OCI-M2 (cell line): Measurements from ENCODE around the gene TIMM13.

ENCODE experiments used
- DNase-seq: peaks from one replicate; lab custom pipeline; 2025; ENCODE audit not compliant: unreplicated experiment; lab: John Stamatoyannopoulos, UW

TIMM13 gene

DNA sequence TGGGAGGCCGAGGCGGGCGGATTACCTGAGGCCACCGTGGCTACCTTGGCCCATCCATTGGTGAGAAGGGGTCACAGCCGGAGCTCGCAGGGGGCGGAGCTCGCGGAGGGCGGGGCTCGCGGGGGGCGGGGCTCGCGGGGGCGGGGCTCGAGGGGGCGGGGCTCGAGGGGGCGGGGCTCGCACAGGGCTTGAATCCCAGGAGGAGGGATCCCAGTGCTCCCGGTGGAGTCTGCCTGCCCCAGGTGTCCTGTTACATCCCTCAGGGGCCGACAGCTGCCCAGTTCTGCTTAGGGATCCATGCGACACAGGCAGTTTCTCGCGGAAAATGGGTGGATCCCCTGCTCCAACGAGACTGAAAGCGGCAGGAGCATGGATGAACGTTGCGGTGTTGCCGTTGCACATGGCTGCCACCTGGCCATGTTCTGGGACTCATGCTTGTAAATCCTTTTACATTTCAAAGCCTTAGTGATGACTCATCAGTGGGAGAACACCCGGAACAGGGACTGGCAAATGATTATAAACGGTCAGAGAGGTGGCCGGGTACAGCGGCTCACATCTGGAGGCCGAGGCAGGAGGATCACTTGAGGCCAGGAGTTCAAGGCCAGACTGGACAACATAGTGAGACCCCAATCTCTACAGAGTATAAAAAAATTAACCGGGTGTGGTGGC lies 42.2 kb downstream of the TIMM13 start:
- DNase-seq = no peak

DNA sequence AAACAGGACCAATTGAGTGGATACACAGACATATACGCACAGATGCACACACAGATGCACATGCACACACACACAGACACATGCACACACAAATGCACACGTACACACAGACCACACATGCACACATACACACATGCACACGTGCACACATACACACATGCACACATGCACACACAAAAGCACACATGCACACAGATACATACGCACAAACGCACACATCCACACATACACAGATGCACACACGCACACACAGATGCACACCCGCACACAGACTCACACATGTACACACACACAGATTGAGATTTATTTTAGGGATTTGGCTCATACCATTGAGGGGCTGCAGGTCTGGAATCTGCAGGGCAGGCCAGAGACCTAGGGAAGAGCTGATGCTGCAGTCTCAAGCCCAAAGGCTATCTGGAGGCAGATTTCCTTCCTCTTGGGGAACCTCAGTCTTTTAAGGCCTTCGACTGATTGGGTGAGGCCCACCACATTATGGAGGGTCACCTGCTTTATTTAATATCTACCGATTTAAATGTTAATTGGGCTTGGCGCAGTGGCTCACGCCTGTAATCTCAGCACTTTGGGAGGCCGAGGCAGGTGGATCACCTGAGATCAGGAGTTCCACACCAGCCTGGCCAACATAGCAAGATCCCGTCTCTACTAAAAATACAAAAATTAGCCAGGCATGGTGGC lies 44.7 kb downstream of the TIMM13 start:
- no peak for DNase-seq

DNA sequence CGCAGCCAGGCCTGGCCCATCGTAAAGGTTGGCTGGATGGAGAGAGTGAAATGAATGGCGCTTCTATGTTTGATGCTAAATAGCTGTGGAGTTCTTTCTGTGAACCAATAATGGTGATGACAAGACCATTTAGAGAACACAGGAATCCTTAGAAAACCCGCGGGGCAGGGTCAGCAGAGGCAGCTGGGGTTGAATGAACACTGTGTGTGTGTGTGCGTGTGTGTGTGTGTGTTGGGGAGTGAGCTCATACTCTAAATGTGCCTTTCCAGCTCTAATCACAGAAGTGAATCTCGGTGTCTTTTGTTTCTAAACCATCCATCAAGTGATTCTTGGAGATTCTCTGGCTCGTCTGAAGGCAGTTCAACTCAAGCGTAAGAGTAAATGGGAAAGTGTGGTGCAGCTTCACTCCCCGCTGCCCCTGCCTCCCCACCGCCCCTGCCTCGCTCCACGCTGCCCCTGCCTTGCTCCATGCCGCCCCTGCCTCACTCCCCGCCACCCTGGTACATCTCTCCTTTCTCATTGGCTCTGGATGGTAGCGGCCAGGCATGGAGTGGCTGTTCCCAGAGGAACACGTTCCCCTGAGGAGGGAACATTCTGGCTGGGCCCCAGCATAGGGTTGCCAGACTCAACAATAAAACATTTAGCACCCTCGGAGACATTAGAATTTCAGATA lies 46.1 kb downstream of the TIMM13 start:
- DNase-seq = no peak

DNA sequence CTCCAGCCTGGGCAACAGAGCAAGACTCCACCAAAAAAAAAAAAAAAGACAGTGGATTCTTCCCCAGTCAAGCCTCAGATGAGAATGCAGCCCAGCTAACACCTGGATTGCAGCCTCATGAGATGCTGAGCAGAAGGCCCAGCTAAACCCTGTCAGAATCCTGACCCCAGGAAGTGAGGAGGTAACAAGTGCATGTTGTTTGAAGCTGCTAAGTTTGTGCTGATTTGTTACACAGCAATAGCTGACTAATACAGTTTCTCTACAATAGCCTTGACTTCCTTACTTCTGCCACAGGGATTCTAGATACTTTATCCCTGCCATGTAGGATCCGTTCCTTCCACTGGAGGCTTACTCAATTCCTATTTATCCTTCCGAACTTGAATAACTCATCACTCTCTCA lies 46.8 kb downstream of the TIMM13 start:
- DNase-seq = no peak

DNA sequence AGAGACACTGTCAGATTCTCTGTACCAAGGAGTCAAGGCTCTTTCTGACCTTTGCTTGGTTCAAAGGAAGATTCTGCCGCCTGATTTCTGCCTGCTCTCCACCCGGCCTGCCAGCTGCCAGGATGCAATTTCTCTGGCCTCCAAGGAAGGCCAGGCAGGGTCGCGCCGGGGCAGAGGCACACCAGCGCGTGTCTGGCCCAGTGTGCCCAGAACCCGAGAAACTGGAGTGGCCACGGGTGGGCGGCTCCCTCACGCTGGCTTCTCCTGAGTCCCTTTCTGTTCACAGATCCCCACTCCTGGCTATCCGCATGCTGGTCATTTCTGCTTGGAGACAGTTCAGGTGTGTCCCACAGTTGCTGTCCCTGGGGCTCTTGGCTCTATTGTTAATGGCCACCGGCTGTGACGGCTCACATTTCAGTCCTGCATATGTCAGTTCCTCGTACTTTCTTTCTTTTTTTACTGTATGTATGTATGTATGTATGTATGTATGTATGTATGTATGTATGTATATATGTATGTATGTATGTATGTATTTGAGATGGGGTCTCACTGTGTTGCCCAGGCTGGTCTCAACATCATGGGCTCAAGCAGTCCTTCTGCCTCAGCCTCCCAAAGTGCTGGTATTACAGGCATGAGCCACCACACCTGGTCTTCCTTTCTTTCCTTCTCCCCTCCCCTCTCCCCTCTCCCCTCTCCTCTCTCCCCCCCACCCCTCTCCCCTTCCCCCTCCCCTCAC lies 50.4 kb downstream of the TIMM13 start:
- no peak for DNase-seq
